GM12878 (cell line): ENCODE measurements around the gene CRELD2. TPM values are rescaled to one million over a fixed set of nuclear protein-coding genes. Genes with fewer than 3 reads are reported as not detected.

Source experiments
- ATAC-seq: fragments of 200-7000 bp; cut with Tn5 transposase; 3 replicates; pipeline ENCODE4 v1.9.1; 2020; ENCODE audit warnings: mild to moderate bottlenecking, moderate library complexity
- BruUV-seq: library from RNA; stranded (reverse); fragments of 400-500 nt; replicated peaks from 2 replicates; lab custom pipeline; 2021; lab: Mats Ljungman, UMichigan
- CTCF ChIA-PET: fragments of 300-600 bp; sonication (Branson Sonifier 250); formaldehyde crosslinking; extraction: SDS; loops from one replicate; lab custom pipeline; 2021; ENCODE audit warnings: inconsistent platforms; lab: Yijun Ruan, JAX
- POLR2A ChIA-PET: fragments of 350-600 bp; formaldehyde crosslinking; extraction: SDS; loops from one replicate; lab custom pipeline; 2021; ENCODE audit warnings: inconsistent platforms; lab: Charles Lee
- RAD21 ChIA-PET: fragments of 300-600 bp; sonication (Branson Sonifier 250); formaldehyde crosslinking; loops from one replicate; lab custom pipeline; 2023; ENCODE audit warnings: antibody characterized with exemption; ENCODE audit not compliant: unreplicated experiment; lab: Charles Lee
- SMC1A ChIA-PET: fragments of 300-600 bp; sonication (Branson Sonifier 250); formaldehyde crosslinking; loops from one replicate; lab custom pipeline; 2023; ENCODE audit not compliant: unreplicated experiment, uncharacterized antibody; lab: Charles Lee
- DNase-seq: peaks from one replicate; pipeline ENCODE4 v3.0.0-alpha.2; 2011; ENCODE audit warnings: low read depth, low spot score
- FAIRE-seq: peaks from 3 replicates; lab custom pipeline; 2011; peaks lifted over from hg19 to GRCh38; lab: Jason Lieb, UNC
- H2AFZ ChIP-seq: 2 replicates; pipeline ENCODE4 v1.6.0; 2011; ENCODE audit warnings: low read depth, low read length, control low read depth; ENCODE audit not compliant: control insufficient read depth
- H3K27ac ChIP-seq: 2 replicates; pipeline ENCODE4 v1.5.1; 2011; ENCODE audit warnings: control low read depth; ENCODE audit not compliant: control insufficient read depth, insufficient read depth
- H3K27me3 ChIP-seq, 2 experiments: replicated peaks in 1 of 2; 2 replicates each; pipeline versions ENCODE4 v1.6.0 to v1.6.1; 2011; ENCODE audit warnings: low read length in 1 of 2; ENCODE audit not compliant: control insufficient read depth in 2 of 2, insufficient read depth in 2 of 2
- H3K36me3 ChIP-seq, 2 experiments: 2 replicates each; pipeline ENCODE4 v1.5.1; 2011; ENCODE audit warnings: low read length in 1 of 2; ENCODE audit not compliant: control insufficient read depth in 2 of 2, insufficient read depth in 2 of 2
- H3K4me1 ChIP-seq: 2 replicates; pipeline ENCODE4 v1.6.1; 2011; ENCODE audit warnings: mild to moderate bottlenecking, low read length, moderate library complexity, mixed read lengths; ENCODE audit not compliant: control insufficient read depth, insufficient read depth
- H3K4me2 ChIP-seq: 2 replicates; pipeline ENCODE4 v1.6.0; 2011; ENCODE audit warnings: control low read depth; ENCODE audit not compliant: control insufficient read depth, insufficient read depth
- H3K4me3 ChIP-seq: fragments of 200-600 bp; sonication (generic); 2 replicates; pipeline ENCODE4 v1.5.1; 2016
- H3K79me2 ChIP-seq: 2 replicates; pipeline ENCODE4 v1.6.0; 2011; ENCODE audit warnings: low read length; ENCODE audit not compliant: control insufficient read depth, insufficient read depth
- H3K9ac ChIP-seq: 2 replicates; pipeline ENCODE4 v1.8.0; 2011; ENCODE audit warnings: low read length, control low read depth, mixed read lengths; ENCODE audit not compliant: control insufficient read depth, insufficient read depth
- H3K9me3 ChIP-seq: replicated peaks from 3 replicates; pipeline ENCODE4 v1.5.1; 2011; ENCODE audit warnings: mild to moderate bottlenecking, low read length; ENCODE audit not compliant: control insufficient read depth, insufficient read depth
- H4K20me1 ChIP-seq: 2 replicates; pipeline ENCODE4 v1.6.0; 2011; ENCODE audit not compliant: control insufficient read depth, insufficient read depth
- BHLHE40 ChIP-seq, 2 experiments: fragments of 450-650 bp in 1 of 2; IDR thresholded peaks; 2 replicates each; pipeline ENCODE4 v1.6.1; 2011 to 2017; ENCODE audit warnings: low read depth in 2 of 2, borderline replicate concordance in 1 of 2, improper control_type of control experiment in 1 of 2, low read length in 1 of 2, mild to moderate bottlenecking in 1 of 2
- CREB1 ChIP-seq: IDR thresholded peaks from 2 replicates; pipeline ENCODE4 v1.6.1; 2012; ENCODE audit warnings: low read depth, mild to moderate bottlenecking, inconsistent platforms
- NBN ChIP-seq: fragments of 450-650 bp; IDR thresholded peaks from 2 replicates; pipeline ENCODE4 v1.6.1; 2016
- SMAD1 ChIP-seq: fragments of 450-650 bp; IDR thresholded peaks from 2 replicates; pipeline ENCODE4 v1.6.1; 2018; ENCODE audit warnings: mild to moderate bottlenecking, low read depth; ENCODE audit not compliant: partially characterized antibody
- STAT1 ChIP-seq: fragments of 450-650 bp; conservative IDR thresholded peaks from 2 replicates; pipeline ENCODE4 v1.6.1; 2014; ENCODE audit warnings: antibody characterized with exemption, mild to moderate bottlenecking
- TARDBP ChIP-seq: IDR thresholded peaks from 2 replicates; pipeline ENCODE4 v1.6.1; 2016; ENCODE audit warnings: borderline replicate concordance
- TCF12 ChIP-seq: IDR thresholded peaks from 2 replicates; pipeline ENCODE4 v1.6.1; 2011; ENCODE audit warnings: low read depth, mild to moderate bottlenecking, low read length
- ZNF207 ChIP-seq: fragments of 450-650 bp; IDR thresholded peaks from 2 replicates; pipeline ENCODE4 v1.6.1; 2014; ENCODE audit warnings: antibody characterized with exemption, mild to moderate bottlenecking, borderline replicate concordance
- WGBS: methylation state at CpG from one replicate; pipeline ENCODE4 v1.1.6; 2016; ENCODE audit warnings: low lambda C conversion rate; ENCODE audit not compliant: insufficient replicate concordance, insufficient coverage; ENCODE audit errors: missing lambda C conversion rate; 5-methylcytosine and 5-hydroxymethylcytosine counted together
- in situ Hi-C: fragments of 300-500 bp; cut with MboI; formaldehyde crosslinking; loops from 9 replicates; pipeline ENCODE4 v1.14.3; 2018; ENCODE audit warnings: mixed read lengths
- intact Hi-C: fragments of 100-400 bp; cut with micrococcal nuclease; formaldehyde crosslinking; loops from one replicate; pipeline ENCODE4 v1.14.2; 2022; ENCODE audit not compliant: unreplicated experiment
- polyA plus RNA-seq, 11 experiments: library from polyadenylated mRNA; depleted of rRNA in 4 of 11; unstranded in 6 of 11; stranded (reverse) in 5 of 11; fragments of >200 nt; fragmentation: Nextera tagmentation in 4 of 11; fragmentation: Illumina TruSeq in 1 of 11; extraction: Ambion mirVana in 4 of 11; extraction: Trizol in 1 of 11; gene quantifications; 1 replicate in 1 of 11; 2 replicates in 10 of 11; pipeline versions ENCODE4 v1.2.1 to v1.2.3, GENCODE V29; 2011 to 2016; ENCODE audit warnings: inconsistent platforms in 2 of 11, missing spikeins in 2 of 11, low read depth in 1 of 11
- total RNA-seq, 4 experiments: library from RNA; depleted of rRNA in 3 of 4; stranded (reverse); fragments of >200 nt in 3 of 4; fragmentation: Illumina TruSeq in 1 of 4; extraction: Trizol in 1 of 4; gene quantifications; 2 replicates each; pipeline versions ENCODE4 v1.2.1 to v1.2.3, GENCODE V29; 2013 to 2021

The CRELD2 gene
- total and polyA plus RNA-seq, 10 of the 15 experiments (the other 5 are each of a cell fraction or from before 2014, with no cell fraction given), result 9.4 to 111 (median 25.9) TPM

- DNase-seq, result no peak
- TF ChIP-seq TCF12, result no peak
- no peak for TF ChIP-seq NBN
- TF ChIP-seq SMAD1, result no peak
- TF ChIP-seq BHLHE40 (IDR thresholded peaks at IDR 0.05; ENCODE audit: borderline replicate concordance in 1 of 2, low read depth in 2 of 2, low read length in 1 of 2), result no peak
- TF ChIP-seq STAT1, result 0 out of 2 replicates have a peak, but pooled peaks have one; percentile 1
- TF ChIP-seq ZNF207, result 0 out of 2 replicates have a peak, but pooled peaks have one; percentile 0
- TF ChIP-seq TARDBP, result no peak
- no peak for TF ChIP-seq CREB1
- TF ChIP-seq, all 136 proteins: peak for 2
- no peak for FAIRE-seq
- Histone ChIP-seq H4K20me1 (no peaks in the 10 kb centered on the region), H3K9ac (no peak overlapping the region), H3K9me3 (no peaks in the 10 kb centered on the region), H3K4me3 (peak overlapping the region; percentile 28; the same call in 1 of the 2 replicates), H3K36me3 (peaks cover 0 to 2% of the 10 kb centered on the region in 2 experiments; a peak in 3 of 4 replicates), H3K27me3 (no peaks in the 10 kb centered on the region), H3K4me2 (peak overlapping the region; percentile 93), H2AFZ (peak overlapping the region; percentile 72), H3K79me2 (peaks cover 7% of the 10 kb centered on the region), H3K4me1 (peaks cover 63% of the 10 kb centered on the region), H3K27ac (0 out of 2 replicates have a peak overlapping the region, but pooled peaks have one; percentile 8)
- POLR2A ChIA-PET, result interaction anchor here (1.2 kb wide), 1 partner anchor 100 kb away, joined by 4 read pairs; no protein-coding TSS in a partner anchor
- SMC1A ChIA-PET, result interaction anchor here (1.5 to 4.1 kb wide), 6 partner anchors 64 to 168 kb away, joined by 4 to 43 read pairs (median 8); no protein-coding TSS in a partner anchor
- intact Hi-C loops (loop anchor here (2.0 to 10.0 kb wide), 3 partner anchors 41 to 265 kb away; no protein-coding TSS in a partner anchor), in situ Hi-C loops (loop anchor here (5.0 kb wide), 2 partner anchors 102 to 277 kb away; no protein-coding TSS in a partner anchor)
- CTCF ChIA-PET, result interaction anchor here (0.8 to 3.2 kb wide), 20 partner anchors 10 to 257 kb away, joined by 3 to 79 read pairs (median 6); partner anchors contain the start of gene IL17REL
- WGBS, result 48% methylated on average over 21 of the region's 21 CpGs
- no TSS peak for BruUV-seq
- peak; percentile 1; the same call in 2 of the 3 replicates for ATAC-seq
- RAD21 ChIA-PET, result interaction anchor here (0.7 to 4.7 kb wide), 18 partner anchors 10 to 262 kb away, joined by 3 to 81 read pairs (median 5); no protein-coding TSS in a partner anchor
Observed at GRCh38 chr22:49929994-49930575, 11.7 kb downstream of the CRELD2 start.
